GM21737 (cell line): Measurements from ENCODE around the gene SMC4.

Experiments used
- ATAC-seq: cut with Tn5 transposase; IDR thresholded peaks from one replicate; pipeline ENCODE4 v1.9.1; 2021; ENCODE audit warnings: mild to moderate bottlenecking, moderate library complexity; ENCODE audit not compliant: unreplicated experiment

Gene SMC4

GRCh38 chr3:160394009-160394392 lies 5.4 kb upstream of the SMC4 start:
- ATAC-seq, result no peak

- ATAC-seq, result no peak
Observed at GRCh38 chr3:160395297-160395696, 4.2 kb upstream of the SMC4 start.

- ATAC-seq, result peak; percentile 19
Observed at GRCh38 chr3:160398820-160399124, 678 bp upstream of the SMC4 start.

GRCh38 chr3:160400030-160400701 lies 716 bp downstream of the SMC4 start:
- peak; percentile 10 for ATAC-seq

GRCh38 chr3:160400702-160401150 lies 1.3 kb downstream of the SMC4 start:
- peak; percentile 13 for ATAC-seq

GRCh38 chr3:160401291-160402095 lies 2.0 kb downstream of the SMC4 start:
- ATAC-seq, result no peak

GRCh38 chr3:160402221-160403027 lies 3.0 kb downstream of the SMC4 start:
- no peak for ATAC-seq

GRCh38 chr3:160403028-160403545 lies 3.6 kb downstream of the SMC4 start:
- ATAC-seq, result no peak

GRCh38 chr3:160403796-160404470 lies 4.5 kb downstream of the SMC4 start:
- no peak for ATAC-seq

GRCh38 chr3:160409812-160410610 lies 10.6 kb downstream of the SMC4 start:
- ATAC-seq, result no peak

- no peak for ATAC-seq
Observed at GRCh38 chr3:160412477-160412876, 13.0 kb downstream of the SMC4 start.

- no peak for ATAC-seq
Observed at GRCh38 chr3:160413613-160414248, 14.3 kb downstream of the SMC4 start.

GRCh38 chr3:160417311-160417710 lies 17.9 kb downstream of the SMC4 start:
- ATAC-seq, result no peak

GRCh38 chr3:160427832-160428424 lies 28.5 kb downstream of the SMC4 start:
- no peak for ATAC-seq

GRCh38 chr3:160434071-160434470 lies 34.6 kb downstream of the SMC4 start:
- ATAC-seq, result no peak

GRCh38 chr3:160435095-160435494 lies 35.6 kb downstream of the SMC4 start:
- no peak for ATAC-seq

GRCh38 chr3:160435747-160436146 lies 36.3 kb downstream of the SMC4 start:
- ATAC-seq, result no peak

- no peak for ATAC-seq
Observed at GRCh38 chr3:160437083-160437455, 37.6 kb downstream of the SMC4 start.

- ATAC-seq, result no peak
Observed at GRCh38 chr3:160440687-160441086, 41.2 kb downstream of the SMC4 start.
